GM19455 (cell line): Measurements from ENCODE around the gene KCNIP3.

Source experiments
- ATAC-seq: cut with Tn5 transposase; IDR thresholded peaks from one replicate; pipeline ENCODE4 v1.9.1; 2021; ENCODE audit not compliant: unreplicated experiment

The KCNIP3 gene

DNA sequence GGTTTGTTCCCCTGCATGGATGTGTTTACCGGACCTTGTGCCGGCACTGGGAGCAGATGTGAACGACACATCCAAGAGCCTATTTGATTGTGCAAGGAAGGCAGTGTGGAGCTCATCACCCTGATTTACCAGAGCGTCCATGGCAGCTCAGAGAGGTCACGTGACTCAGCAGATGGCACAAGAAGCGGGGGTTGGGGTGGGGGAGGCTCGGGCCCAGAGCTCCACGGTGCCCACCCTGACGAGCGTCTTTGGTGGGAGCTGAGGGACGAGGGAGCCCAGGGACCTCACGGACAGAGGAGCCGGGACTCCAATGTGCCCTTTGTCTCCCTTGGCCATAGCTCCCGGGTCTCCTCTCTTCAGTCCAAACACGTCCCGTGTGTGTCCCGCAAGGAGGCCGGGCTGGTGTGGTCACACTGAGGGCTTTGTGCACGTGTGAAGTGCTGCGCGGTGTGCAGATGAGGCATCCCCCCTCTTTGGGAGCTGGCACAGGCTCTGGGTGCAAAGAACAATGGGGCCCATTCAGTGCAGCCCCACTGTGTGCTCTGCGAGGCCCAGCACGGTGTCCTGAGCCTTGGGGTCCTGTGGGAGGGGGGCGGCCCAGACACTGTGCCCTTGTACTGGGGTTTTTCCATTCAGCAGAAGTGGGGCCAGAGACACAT is 15.5 kb downstream of the KCNIP3 start:
- ATAC-seq = no peak

DNA sequence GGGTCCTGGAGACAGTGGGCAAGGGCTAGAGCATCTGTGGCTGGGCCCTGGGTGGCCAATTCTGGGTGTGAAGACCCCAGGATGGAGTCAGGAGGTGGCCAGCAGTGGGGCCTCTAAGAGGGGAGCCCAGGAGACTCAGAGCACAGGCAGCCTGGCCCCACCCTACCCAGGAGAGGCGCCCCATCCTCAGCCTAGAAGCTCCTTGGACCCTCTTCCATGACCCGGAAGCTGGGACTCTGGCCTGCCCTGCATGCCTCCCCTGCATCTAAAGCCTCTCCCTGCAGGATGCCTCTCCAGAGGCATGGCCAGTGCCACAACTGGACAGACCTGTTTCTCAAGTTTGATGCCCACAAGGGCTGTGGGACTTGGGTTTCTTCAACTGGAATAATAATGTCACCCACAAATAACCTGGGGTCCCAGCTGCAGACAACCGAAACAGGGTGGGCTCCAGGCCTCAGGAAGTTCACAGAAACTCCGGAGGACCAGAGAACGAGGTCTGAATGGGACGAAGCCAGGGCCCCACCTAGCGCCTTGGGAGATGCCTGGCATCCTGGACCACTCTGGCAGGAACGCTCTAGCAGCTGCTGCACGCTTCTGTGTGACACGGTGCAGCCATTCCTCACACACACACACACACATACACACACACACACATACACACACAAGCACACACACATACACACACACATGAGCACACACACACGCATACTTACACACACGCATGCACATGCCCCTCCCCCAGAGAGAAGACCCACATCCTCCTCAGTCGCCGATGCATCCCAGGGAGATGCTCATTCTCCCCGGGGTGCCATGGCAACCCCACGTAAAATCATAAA is 16.4 kb downstream of the KCNIP3 start:
- ATAC-seq = no peak

DNA sequence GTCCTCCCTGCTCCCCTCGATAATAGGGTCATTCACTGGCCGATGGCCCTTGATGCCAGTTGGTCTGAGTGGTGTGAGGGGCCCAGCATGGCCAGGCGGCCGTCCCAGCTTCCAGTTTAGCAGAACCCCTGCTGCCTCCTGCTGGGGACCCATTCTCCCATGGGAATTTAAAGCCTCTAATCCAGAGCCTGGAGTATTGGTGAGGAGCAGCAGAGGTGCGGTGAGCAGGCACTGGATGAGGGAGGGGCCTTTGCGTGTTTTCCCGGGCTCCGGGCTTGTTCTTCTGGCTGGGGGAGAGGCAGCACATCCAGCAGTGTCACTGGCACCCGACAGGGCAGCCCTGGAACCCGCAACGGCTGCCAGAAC is 17.4 kb downstream of the KCNIP3 start:
- no peak for ATAC-seq

- no peak for ATAC-seq
Observed at GRCh38 chr2:95314964-95315611, 17.9 kb downstream of the KCNIP3 start.

GRCh38 chr2:95315801-95316411 is 18.8 kb downstream of the KCNIP3 start:
- no peak for ATAC-seq

DNA sequence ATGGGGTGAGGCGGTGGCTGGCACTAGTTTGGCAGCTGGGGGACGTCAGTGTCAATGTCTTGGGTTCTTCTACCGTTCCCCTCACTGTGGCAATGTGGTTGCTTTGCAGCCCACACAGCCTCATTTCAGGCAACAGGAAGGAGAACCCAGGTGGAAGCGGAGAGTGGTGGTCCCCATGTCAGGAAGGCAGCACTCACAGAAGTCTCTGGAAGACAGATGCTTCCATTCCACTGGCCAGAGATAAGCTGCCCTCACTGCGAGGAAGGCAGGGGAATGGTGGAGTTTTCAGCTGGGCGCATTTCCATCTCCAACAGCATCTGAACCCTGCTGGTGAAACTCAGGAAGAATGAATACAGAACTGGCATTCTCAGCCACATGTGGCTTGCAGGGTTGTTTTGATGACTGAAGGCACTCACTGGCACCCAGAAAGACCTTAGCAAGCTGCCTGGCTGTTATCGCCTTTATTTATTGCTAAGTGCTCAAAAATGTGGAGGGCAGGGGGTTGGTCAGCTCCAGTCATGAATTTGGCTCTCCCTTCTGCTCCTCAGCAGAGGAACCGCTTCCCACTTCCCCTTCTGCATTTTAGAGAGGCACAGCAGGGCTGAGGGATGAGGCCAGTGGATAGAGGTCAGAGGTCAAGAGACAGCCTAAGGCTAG is 19.4 kb downstream of the KCNIP3 start:
- ATAC-seq = no peak

DNA sequence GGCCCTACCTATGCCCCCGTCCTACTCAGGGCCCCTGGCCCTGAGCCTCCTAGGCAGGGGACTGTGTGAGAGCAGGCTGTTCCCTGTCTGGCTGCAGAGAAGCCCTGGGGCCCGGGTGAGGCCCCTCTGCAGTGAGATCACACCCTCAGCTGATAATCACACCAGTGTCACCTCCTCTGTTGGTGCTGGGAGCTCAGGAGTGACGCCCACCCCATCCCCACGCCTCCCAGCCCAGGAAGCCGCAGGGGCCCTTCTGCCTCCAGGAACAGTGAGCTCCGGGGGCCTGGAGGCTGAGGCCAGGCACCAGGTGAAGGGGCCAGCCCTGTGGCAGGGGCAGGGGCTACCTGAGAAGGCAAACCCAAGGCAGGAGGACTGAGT is 20.0 kb downstream of the KCNIP3 start:
- ATAC-seq = no peak

- ATAC-seq = no peak
Observed at GRCh38 chr2:95317665-95318425, 20.7 kb downstream of the KCNIP3 start.

- ATAC-seq = no peak
Observed at GRCh38 chr2:95318431-95319220, 21.5 kb downstream of the KCNIP3 start.

- ATAC-seq = no peak
Observed at GRCh38 chr2:95319481-95320343, 22.6 kb downstream of the KCNIP3 start.

GRCh38 chr2:95320344-95320712 is 23.2 kb downstream of the KCNIP3 start:
- no peak for ATAC-seq

GRCh38 chr2:95320986-95321767 is 24.0 kb downstream of the KCNIP3 start:
- no peak for ATAC-seq

- ATAC-seq = no peak
Observed at GRCh38 chr2:95323347-95324155, 26.4 kb downstream of the KCNIP3 start.

DNA sequence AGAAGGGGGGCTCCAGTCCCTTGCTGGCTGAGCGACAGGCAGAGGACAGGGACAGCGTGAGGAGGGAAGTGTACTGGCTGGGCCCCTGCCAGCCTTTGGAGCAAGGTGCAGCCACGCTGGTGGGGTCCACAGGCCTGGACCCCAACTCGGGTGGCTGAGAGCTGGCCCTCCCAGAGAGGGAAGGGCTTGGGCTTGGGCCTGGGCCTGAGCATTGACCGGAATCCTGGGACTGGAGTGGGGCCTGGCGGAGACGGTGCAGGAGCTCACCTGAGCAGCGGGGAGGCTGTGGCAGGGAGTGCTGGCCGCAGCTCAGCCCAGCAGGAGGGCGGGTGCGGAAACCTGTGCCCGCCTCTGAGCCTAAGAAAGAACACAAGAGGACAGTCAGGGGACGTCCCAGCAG is 27.9 kb downstream of the KCNIP3 start:
- ATAC-seq = no peak

GRCh38 chr2:95325590-95326432 is 28.7 kb downstream of the KCNIP3 start:
- ATAC-seq = no peak

DNA sequence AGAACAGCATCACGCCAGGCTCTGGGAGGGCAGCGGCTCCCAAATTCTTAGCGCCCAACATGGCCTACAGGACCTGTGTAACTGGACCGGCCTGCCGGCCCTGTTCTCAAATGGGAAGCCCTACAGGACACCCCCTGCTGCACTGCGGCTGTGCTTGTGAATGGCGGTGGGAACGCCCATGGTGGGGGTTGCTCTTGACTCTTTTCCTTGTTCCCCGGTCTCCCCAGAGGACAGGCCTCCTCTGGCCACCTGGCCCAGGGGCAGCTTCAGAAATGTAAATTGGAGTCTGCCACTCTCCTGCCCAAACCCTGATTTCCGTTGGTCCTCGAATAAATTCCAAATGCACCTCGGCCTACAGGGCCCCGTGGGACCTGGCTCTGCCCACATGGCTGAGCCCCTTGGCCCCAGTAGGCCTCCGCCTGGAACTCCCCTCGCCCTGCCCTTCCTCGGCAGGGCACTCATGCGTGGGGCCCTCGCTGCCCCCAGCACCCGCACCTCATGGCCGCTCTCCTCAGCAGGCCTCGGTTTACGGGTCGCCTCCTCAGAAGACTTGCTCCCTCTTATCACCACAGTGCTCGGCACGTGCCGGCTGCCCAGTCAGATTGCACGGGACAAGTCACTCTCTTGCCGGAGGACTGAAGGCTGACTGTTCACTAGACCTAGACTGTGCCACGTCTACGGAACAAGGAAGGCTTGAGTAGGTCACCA is 29.4 kb downstream of the KCNIP3 start:
- no peak for ATAC-seq
